Esophagus squamous epithelium (tissue), 4 donors: Measurements from ENCODE around the gene SMPD2.

Experiments
- POLR2A ChIP-seq, 4 donors: fragments of 450-650 bp; IDR thresholded peaks; one replicate each; pipeline ENCODE4 v1.6.1; 2017; ENCODE audit warnings: antibody characterized with exemption in 4 of 4, mild to moderate bottlenecking in 4 of 4, moderate library complexity in 3 of 4
- TF ChIP-seq, protein P1 (sequence below), 6 experiments: fragments of 450-650 bp in 4 of 6; fragments of 200-600 bp in 2 of 6; sonication (generic) in 2 of 6; IDR thresholded peaks; one replicate each; pipeline ENCODE4 v1.5.1; 2016 to 2019; ENCODE audit warnings: antibody characterized with exemption in 6 of 6, mild to moderate bottlenecking in 4 of 6, moderate library complexity in 4 of 6

DNA sequence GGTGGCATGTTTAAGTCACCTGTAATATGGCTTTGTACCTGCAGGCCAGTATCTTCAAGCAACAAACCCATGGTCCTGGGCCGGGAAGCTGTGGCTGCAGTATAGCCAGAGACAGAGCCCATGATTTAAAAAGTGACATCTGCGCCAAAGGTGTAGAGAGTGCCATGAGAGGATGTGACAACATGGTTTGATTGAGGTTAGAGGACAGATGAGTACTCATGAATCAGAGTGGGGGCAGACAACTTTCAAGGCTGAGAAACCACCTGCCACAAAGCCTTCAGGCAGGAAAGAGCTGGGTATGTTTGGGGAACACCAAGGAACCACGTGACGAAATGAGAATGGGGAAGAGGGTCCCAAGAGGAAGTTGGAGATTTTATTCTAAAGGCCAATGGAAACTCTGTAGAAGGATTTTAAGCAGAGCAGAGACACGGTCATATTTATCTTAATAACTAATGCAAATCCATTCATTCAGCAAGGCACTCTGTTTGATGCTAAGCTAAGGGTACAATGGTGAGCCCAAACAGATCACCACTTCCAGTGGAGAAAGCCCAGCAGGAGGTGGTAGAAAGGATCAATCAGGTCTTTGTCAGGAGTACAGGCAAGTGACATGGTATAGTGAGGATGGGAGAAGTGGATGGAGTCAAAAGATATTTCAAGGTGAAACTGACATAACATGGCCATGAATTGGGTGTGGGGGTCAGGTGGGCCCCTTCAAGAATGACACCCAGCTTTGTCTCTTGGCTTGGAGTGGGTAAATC, 18.4 kb downstream of the SMPD2 start:
- TF ChIP-seq POLR2A (IDR thresholded peaks at IDR 0.05) = no peak
- TF ChIP-seq, protein P1, sequence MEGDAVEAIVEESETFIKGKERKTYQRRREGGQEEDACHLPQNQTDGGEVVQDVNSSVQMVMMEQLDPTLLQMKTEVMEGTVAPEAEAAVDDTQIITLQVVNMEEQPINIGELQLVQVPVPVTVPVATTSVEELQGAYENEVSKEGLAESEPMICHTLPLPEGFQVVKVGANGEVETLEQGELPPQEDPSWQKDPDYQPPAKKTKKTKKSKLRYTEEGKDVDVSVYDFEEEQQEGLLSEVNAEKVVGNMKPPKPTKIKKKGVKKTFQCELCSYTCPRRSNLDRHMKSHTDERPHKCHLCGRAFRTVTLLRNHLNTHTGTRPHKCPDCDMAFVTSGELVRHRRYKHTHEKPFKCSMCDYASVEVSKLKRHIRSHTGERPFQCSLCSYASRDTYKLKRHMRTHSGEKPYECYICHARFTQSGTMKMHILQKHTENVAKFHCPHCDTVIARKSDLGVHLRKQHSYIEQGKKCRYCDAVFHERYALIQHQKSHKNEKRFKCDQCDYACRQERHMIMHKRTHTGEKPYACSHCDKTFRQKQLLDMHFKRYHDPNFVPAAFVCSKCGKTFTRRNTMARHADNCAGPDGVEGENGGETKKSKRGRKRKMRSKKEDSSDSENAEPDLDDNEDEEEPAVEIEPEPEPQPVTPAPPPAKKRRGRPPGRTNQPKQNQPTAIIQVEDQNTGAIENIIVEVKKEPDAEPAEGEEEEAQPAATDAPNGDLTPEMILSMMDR (IDR thresholded peaks at IDR 0.05) = no peak
